Prostate gland (tissue), 2 donors: ENCODE measurements around the gene HIVEP3.

Source experiments
- POLR2A ChIP-seq: fragments of 450-650 bp; IDR thresholded peaks from one replicate; pipeline ENCODE4 v1.6.1; 2016; ENCODE audit warnings: antibody characterized with exemption, mild to moderate bottlenecking
- POLR2AphosphoS5 ChIP-seq: sonication (generic); formaldehyde crosslinking; IDR thresholded peaks from one replicate; pipeline ENCODE4 v1.6.1; 2017; ENCODE audit warnings: antibody characterized with exemption
- TF ChIP-seq, protein P1 (sequence below), 4 experiments: fragments of 200-600 bp in 2 of 4; fragments of 450-650 bp in 2 of 4; sonication (generic) in 2 of 4; IDR thresholded peaks; 1 replicate in 3 of 4; 2 replicates in 1 of 4; pipeline ENCODE4 v1.5.1; 2016 to 2019; ENCODE audit warnings: antibody characterized with exemption in 4 of 4, mild to moderate bottlenecking in 2 of 4, moderate library complexity in 2 of 4

DNA sequence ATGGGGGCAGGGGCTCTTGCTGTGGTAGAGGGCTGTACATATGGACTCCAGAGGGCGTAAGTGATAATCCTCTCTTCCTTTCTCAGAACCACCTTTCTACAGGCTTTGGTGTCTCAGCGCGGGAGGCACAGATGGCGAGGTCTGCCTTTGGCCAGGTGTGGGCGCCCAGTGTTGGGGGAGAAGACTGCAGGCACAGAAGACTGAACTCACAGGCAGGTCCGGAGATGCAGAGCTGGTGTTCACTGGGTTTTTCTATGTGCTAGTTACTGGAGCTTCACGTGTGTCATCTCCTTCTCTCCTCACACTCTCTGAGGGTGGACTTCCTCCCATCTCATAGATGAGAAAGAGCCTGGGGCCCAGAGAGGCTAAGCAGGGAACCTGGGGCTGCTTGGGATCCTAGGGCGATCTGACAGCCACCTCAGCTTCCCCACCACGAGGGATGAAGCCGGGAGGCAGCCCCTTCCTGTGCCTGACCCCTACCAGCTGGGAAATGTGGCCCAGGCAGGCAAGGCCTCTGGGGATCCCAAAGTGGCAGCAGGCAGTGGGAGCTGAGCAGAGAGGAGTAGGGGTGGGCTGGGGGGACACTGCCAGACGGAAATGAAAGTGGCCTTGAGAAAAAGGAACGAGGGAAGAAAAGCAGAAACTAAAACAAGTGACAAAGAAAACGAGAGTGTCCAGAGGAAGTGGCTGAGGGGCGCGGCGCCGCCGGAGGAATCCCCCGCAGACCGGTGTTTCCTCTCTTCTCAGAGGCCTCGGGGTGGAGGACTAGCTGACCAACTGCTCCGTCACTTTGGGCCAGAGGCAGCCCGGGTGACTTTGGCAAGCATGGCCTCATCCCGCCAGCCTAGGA is 191.6 kb downstream of the HIVEP3 start:
- TF ChIP-seq, protein P1, sequence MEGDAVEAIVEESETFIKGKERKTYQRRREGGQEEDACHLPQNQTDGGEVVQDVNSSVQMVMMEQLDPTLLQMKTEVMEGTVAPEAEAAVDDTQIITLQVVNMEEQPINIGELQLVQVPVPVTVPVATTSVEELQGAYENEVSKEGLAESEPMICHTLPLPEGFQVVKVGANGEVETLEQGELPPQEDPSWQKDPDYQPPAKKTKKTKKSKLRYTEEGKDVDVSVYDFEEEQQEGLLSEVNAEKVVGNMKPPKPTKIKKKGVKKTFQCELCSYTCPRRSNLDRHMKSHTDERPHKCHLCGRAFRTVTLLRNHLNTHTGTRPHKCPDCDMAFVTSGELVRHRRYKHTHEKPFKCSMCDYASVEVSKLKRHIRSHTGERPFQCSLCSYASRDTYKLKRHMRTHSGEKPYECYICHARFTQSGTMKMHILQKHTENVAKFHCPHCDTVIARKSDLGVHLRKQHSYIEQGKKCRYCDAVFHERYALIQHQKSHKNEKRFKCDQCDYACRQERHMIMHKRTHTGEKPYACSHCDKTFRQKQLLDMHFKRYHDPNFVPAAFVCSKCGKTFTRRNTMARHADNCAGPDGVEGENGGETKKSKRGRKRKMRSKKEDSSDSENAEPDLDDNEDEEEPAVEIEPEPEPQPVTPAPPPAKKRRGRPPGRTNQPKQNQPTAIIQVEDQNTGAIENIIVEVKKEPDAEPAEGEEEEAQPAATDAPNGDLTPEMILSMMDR (IDR thresholded peaks at IDR 0.05) = no peak
- TF ChIP-seq POLR2A = no peak
- TF ChIP-seq POLR2AphosphoS5 = no peak
